ENCODE measurements around the gene PLPPR2. TPM values are rescaled to one million over a fixed set of nuclear protein-coding genes. Genes with fewer than 3 reads are reported as not detected.
"Not testable (repeated sequence)": the region's sequence is repeated elsewhere in the genome, so short reads cannot be mapped to it uniquely, and the experiment has no call there.

PLPPR2 gene, protein sequence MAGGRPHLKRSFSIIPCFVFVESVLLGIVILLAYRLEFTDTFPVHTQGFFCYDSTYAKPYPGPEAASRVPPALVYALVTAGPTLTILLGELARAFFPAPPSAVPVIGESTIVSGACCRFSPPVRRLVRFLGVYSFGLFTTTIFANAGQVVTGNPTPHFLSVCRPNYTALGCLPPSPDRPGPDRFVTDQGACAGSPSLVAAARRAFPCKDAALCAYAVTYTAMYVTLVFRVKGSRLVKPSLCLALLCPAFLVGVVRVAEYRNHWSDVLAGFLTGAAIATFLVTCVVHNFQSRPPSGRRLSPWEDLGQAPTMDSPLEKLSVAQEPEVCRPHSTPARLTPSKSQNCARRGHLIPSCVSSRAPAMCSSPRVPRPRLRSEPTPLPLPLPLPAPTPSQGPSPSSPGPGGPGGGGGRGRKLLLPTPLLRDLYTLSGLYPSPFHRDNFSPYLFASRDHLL
- 51.9 and 55.8 TPM in 2 replicates for total RNA-seq
- long read RNA-seq, partial matches to known transcripts: 3 of 3 reads
- long read RNA-seq, other reads (novel, unspliced or antisense): 0 of 3 reads

DNA sequence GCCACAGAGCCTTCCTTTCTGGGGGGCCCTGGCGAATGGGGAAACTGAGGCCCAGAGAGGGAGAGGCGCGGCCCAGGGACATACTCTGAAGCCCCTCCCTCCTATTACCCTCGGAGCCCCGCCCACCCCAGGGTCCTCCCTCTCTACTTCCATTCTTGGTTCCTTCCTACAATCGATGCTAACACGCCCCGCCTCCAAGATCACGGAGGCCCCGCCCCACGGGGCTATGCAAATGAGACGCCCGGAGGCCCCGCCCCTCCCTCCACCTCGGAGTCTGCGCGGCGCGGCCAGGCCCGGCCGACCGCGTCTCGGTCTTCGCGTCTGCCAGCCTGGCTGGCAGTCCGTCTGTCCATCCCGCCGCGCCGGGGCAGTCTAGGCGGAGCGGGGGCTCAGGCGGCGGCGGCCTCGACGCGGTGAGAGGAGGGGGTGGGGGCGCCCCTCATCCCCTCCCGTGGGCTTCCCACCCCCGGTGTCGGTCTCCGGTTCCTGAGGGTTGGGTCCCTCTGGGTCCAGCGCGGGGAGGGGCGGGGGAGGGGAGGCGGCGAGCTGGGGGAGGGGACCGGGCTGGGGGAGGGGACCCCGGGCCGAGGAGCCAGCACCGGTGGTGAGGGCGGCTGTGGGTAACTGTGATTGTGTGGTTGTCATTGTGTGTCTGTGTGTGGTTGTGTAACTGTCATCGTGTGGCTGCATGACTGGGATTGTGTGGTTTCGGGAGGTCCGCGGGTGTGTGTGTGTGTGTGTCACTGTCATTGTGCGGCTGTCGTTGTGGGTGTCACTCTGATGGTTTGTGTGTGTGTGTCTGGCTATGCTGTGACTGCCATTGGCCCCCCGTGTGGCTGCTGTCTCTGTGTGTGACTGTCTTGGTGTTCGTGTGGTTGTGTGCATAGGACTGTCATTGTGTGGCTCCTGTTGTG is at the start of gene PLPPR2:
PLPPR2 (plus strand) TSS at position 273 of the 914 bp plus-strand sequence. CDS start 2,242 bp downstream, outside the sequence.
- peak; percentile 96 for DNase-seq (ENCODE audit: extremely low spot score, unreplicated experiment)
- Mint-ChIP-seq H3K27ac (ENCODE audit: unreplicated experiment) (no peak within 1 kb of the TSS), H3K36me3 (ENCODE audit: unreplicated experiment) (peaks cover 14% of the 10 kb centered on the region), H3K27me3 (ENCODE audit: unreplicated experiment) (no peaks in the 10 kb centered on the region), H3K9me3 (ENCODE audit: unreplicated experiment) (no peaks in the 10 kb centered on the region), H3K4me3 (ENCODE audit: unreplicated experiment) (peak within 1 kb of the TSS; percentile 83), H3K4me1 (ENCODE audit: unreplicated experiment) (peaks cover 12% of the 10 kb centered on the region)
- TF ChIP-seq, protein P1, sequence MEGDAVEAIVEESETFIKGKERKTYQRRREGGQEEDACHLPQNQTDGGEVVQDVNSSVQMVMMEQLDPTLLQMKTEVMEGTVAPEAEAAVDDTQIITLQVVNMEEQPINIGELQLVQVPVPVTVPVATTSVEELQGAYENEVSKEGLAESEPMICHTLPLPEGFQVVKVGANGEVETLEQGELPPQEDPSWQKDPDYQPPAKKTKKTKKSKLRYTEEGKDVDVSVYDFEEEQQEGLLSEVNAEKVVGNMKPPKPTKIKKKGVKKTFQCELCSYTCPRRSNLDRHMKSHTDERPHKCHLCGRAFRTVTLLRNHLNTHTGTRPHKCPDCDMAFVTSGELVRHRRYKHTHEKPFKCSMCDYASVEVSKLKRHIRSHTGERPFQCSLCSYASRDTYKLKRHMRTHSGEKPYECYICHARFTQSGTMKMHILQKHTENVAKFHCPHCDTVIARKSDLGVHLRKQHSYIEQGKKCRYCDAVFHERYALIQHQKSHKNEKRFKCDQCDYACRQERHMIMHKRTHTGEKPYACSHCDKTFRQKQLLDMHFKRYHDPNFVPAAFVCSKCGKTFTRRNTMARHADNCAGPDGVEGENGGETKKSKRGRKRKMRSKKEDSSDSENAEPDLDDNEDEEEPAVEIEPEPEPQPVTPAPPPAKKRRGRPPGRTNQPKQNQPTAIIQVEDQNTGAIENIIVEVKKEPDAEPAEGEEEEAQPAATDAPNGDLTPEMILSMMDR (IDR thresholded peaks at IDR 0.05): no peak

DNA sequence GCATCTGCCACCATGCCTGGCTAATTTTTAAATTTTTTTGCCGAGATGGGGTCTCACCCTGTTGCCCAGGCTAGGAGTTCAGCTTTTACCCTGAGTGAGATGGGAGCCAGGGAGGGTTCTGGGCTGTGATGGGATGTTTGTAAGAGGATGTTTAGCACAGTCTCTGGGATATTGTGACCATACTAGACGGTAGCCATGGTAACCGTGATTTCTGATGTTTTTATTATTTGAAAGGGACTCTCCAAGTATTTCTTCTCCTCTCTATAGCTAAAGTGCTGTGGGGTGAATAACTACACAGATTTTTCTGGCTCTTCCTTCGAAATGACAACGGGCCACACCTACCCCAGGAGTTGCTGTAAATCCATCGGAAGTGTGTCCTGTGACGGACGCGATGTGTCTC is 48.9 kb upstream of the PLPPR2 start:
- peaks cover 13% of the 10 kb centered on the region for H3K27me3 Mint-ChIP-seq (ENCODE audit: unreplicated experiment)
- DNase-seq (ENCODE audit: extremely low spot score, unreplicated experiment): no peak
- no peak overlapping the region for H3K4me3 Mint-ChIP-seq (ENCODE audit: unreplicated experiment)
- TF ChIP-seq, protein P1 (IDR thresholded peaks at IDR 0.05): no peak
- no peaks in the 10 kb centered on the region for H3K4me1 Mint-ChIP-seq (ENCODE audit: unreplicated experiment)
- H3K9me3 Mint-ChIP-seq (ENCODE audit: unreplicated experiment): no peaks in the 10 kb centered on the region
- H3K27ac Mint-ChIP-seq (ENCODE audit: unreplicated experiment): no peak overlapping the region
- no peaks in the 10 kb centered on the region for H3K36me3 Mint-ChIP-seq (ENCODE audit: unreplicated experiment)

DNA sequence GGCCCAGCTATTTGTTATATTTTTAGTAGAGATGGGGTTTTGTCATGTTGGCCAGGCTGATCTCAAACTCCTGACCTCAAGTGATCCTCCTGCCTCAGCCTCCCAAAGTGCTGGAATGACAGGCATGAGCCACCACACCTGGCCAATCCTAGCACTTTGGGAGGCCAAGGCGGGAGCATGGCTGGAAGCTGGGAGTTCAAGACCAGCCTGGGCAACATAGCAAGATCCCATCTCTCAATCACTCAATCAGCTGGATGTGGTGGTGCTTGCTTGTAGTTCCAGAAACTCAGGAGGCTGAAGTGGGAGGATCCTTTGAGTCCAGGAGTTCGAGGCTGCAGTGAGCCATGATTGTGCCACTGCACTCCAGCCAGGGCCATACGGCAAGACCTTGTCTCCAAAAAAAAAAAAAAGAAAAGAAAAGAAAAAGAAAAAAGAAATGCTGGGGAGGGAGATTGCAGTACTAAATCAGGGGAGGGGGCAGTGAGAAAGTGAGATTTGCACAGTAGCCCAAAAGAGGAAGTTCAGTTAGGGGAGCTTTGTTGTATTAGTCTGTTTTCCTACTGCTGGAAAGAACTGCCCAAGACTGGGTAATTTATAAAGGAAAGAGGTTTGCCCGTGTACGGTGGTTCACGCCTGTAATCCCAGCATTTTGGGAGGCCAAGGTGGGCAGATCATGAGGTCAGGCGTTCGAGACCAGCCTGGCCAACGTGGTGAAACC is 34.8 kb upstream of the PLPPR2 start:
- H3K4me1 Mint-ChIP-seq (ENCODE audit: unreplicated experiment): peaks cover 38% of the 10 kb centered on the region
- H3K9me3 Mint-ChIP-seq (ENCODE audit: unreplicated experiment); H3K27me3 Mint-ChIP-seq (ENCODE audit: unreplicated experiment); H3K27ac Mint-ChIP-seq (ENCODE audit: unreplicated experiment); DNase-seq (ENCODE audit: extremely low spot score, unreplicated experiment); H3K36me3 Mint-ChIP-seq (ENCODE audit: unreplicated experiment); H3K4me3 Mint-ChIP-seq (ENCODE audit: unreplicated experiment): not testable (repeated sequence)

DNA sequence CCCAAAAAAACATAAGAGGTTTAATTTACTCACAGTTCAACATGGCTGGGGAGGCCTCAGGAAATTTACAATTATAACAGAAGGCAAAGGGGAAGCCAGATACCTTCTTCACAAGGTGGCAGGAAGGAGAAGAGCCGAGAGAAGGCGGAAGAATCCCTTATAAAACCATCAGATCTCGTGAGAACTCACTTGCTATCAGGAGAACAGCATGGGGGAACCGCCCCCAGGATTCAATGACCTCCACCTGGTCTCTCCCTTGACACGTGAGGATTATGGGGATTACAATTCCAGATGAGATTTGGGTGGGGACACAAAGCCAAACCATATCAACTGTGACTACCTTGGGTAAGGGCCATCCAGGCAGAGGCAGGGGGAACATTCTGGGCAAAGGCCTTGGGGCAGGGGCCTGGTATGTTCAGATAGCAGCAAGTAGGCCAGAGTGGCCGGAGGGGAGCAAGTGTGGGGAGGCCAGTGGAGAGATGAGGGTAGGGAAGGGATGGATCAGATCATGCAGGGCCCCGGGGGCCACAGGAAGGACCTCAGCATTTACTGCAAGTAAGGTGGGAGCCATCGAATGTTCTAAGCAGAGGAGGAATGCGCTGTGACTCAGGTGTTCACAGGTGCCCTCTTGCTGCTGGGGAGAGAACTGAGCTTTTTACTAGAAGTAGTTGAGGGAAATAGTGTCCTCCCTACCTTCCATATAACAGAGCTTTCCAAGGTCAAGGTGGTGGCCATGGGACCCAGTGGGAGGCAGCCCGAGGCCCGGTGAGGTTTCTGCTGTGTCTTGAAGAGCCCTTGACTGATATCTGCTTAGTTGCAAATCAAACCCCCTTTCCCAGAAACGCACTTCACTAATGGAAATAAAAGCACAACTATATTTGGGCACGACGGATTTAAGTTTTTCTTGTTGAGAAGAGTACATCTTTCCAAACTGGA is 33.8 kb upstream of the PLPPR2 start:
- H3K9me3 Mint-ChIP-seq (ENCODE audit: unreplicated experiment): no peaks in the 10 kb centered on the region
- no peaks in the 10 kb centered on the region for H3K36me3 Mint-ChIP-seq (ENCODE audit: unreplicated experiment)
- H3K4me3 Mint-ChIP-seq (ENCODE audit: unreplicated experiment): no peak overlapping the region
- H3K27me3 Mint-ChIP-seq (ENCODE audit: unreplicated experiment): no peaks in the 10 kb centered on the region
- DNase-seq (ENCODE audit: extremely low spot score, unreplicated experiment): no peak
- no peak overlapping the region for H3K27ac Mint-ChIP-seq (ENCODE audit: unreplicated experiment)
- TF ChIP-seq, protein P1 (IDR thresholded peaks at IDR 0.05): no peak
- H3K4me1 Mint-ChIP-seq (ENCODE audit: unreplicated experiment): peaks cover 38% of the 10 kb centered on the region

All from osteocyte (in vitro differentiated cells).